Heart right ventricle (tissue), 16 donors: ENCODE measurements around the gene PNKP. TPM values are rescaled to one million over a fixed set of nuclear protein-coding genes. Genes with fewer than 3 reads are reported as not detected.

ENCODE experiments used
- ATAC-seq, 8 donors: fragments of 200-7000 bp; cut with Tn5 transposase; one replicate each; pipeline ENCODE4 v1.9.1; 2020; ENCODE audit warnings: mild to moderate bottlenecking in 8 of 8, moderate library complexity in 8 of 8, moderate number of reproducible peaks in 1 of 8
- DNase-seq, 2 donors: peaks; one replicate each; pipeline ENCODE4 v3.0.0-alpha.2; 2020
- H3K27ac ChIP-seq, 10 donors: fragments of 200-600 bp; sonication (generic) in 2 of 10; one replicate each; pipeline versions ENCODE4 v1.5.0 to v1.8.0; 2020 to 2022; ENCODE audit warnings: mild to moderate bottlenecking in 3 of 10
- H3K27me3 ChIP-seq, 7 donors: fragments of 200-600 bp; one replicate each; pipeline ENCODE4 v1.8.0; 2021 to 2022; ENCODE audit warnings: mild to moderate bottlenecking in 2 of 7
- H3K36me3 ChIP-seq, 9 donors: fragments of 200-600 bp; sonication (generic) in 1 of 9; one replicate each; pipeline versions ENCODE4 v1.5.0 to v1.8.0; 2020 to 2022; ENCODE audit warnings: mild to moderate bottlenecking in 2 of 9
- H3K4me1 ChIP-seq, 9 donors: fragments of 200-600 bp; sonication (generic) in 1 of 9; one replicate each; pipeline versions ENCODE4 v1.5.0 to v1.8.0; 2020 to 2022; ENCODE audit warnings: mild to moderate bottlenecking in 4 of 9
- H3K4me3 ChIP-seq, 10 donors: fragments of 200-600 bp; sonication (generic) in 2 of 10; one replicate each; pipeline versions ENCODE4 v1.5.0 to v1.8.0; 2020 to 2022; ENCODE audit warnings: mild to moderate bottlenecking in 7 of 10, moderate library complexity in 2 of 10
- H3K9me3 ChIP-seq, 11 donors: fragments of 200-600 bp in 10 of 11; sonication (generic) in 2 of 11; one replicate each; pipeline versions ENCODE4 v1.5.0 to v1.8.0; 2013 to 2022; ENCODE audit warnings: mild to moderate bottlenecking in 2 of 11, control low read depth in 1 of 11, moderate library complexity in 1 of 11
- CTCF ChIP-seq, 9 donors: fragments of 200-600 bp; sonication (generic) in 2 of 9; IDR thresholded peaks; one replicate each; pipeline versions ENCODE4 v1.5.0 to v1.8.0; 2021 to 2022; ENCODE audit warnings: antibody characterized with exemption in 9 of 9, mild to moderate bottlenecking in 5 of 9, moderate library complexity in 1 of 9
- WGBS, 2 donors: extraction: QIAGEN DNeasy Blood & Tissue Kit; methylation state at CpG; one replicate each; pipeline ENCODE4 v1.1.7; 2013; ENCODE audit warnings: inconsistent platforms in 1 of 2; 5-methylcytosine and 5-hydroxymethylcytosine counted together
- intact Hi-C, 10 donors: fragments of 100-400 bp; cut with DNase I; formaldehyde crosslinking; loops; one replicate each; pipeline versions ENCODE4 v1.11.1 to v1.14.2; 2022
- polyA plus RNA-seq, 2 donors: library from polyadenylated mRNA; stranded (reverse); fragments of 200-250 nt; gene quantifications; one replicate each; pipeline ENCODE4 v1.2.3, GENCODE V29; 2013
- total RNA-seq, 10 donors: library from RNA; stranded (reverse); fragmentation: NEBNext Ultra II Directional in 3 of 10; extraction: Animal tissue kit (Norgen Biotek cat#: 25700) in 3 of 10; gene quantifications; one replicate each; pipeline versions ENCODE4 v1.2.1 to v1.2.4, GENCODE V29; 2021 to 2023
- donor health status: Arrhythmogenic right ventricular cardiomyopathy.
- donor health status: ischemic (EF 13 %, LVEDD 7.1; RV severe dilation, severe dysfunction).
- donor health status: healthy with polysubstance abuse.
- donor health status: DM: no; HTN: yes; CAD: no.
- donor health status: DM: no; HTN: no; CAD: no.
- donor health status: ischemic (EF 25% LVEDD 6.9; RV normal size, moderate dysfunction).
- donor health status: ischemic (EF 25% LVEDD 5.7; RV mildly dilated, moderate dysfunction).
- donor health status: healthy.
- donor health status: DM: yes; HTN: yes; CAD: no.
- donor health status: Ischemic cardiomyopathy.
- donor health status: ischemic (EF 35%, LVEDD 5.7; RV mildly dilated, moderate dysfunction).
- donor health status: nonischemic (EF 11% LVEDD 7.7; RV severe dilation, severe dysfunction).
- donor health status: DM: yes; HTN: yes; CAD: no.
- donor health status: PGD.
- donor health status: ischemic (EF 29% LVEDD 5.4; RV normal size, mild dysfunction).
- donor health status: nonischemic (EF 23%, LVEDD 6.1; RV moderate dilation, normal function).

Gene PNKP
- total and polyA plus RNA-seq, 12 donors, result 24.0 to 91.7 (median 34.6) TPM

- Histone ChIP-seq H3K4me1 (peaks cover 9 to 49% (median 29%) of the 10 kb centered on the region in 9 donors), H3K27ac (peak within 1 kb of the TSS; percentile 96 to 100 (median 99)), H3K4me3 (peak within 1 kb of the TSS; percentile 71 to 100 (median 86)), H3K27me3 (no peaks in the 10 kb centered on the region), H3K9me3 (peaks cover 0 to 10% (median 0%) of the 10 kb centered on the region in 11 donors), H3K36me3 (peaks cover 0 to 16% (median 8%) of the 10 kb centered on the region in 9 donors)
- peak; percentile 92 to 93 for DNase-seq
- no peak for TF ChIP-seq CTCF (IDR thresholded peaks at IDR 0.05)
- intact Hi-C loops, result loop anchor here in 6 of 10 donors (2.0 to 5.0 kb wide), 5 partner anchors 26 to 38 kb away; partner anchors contain the start of genes FUZ (in 3 of the 6), MED25 (in 2 of the 6), AKT1S1 (in 1 of the 6) and TBC1D17 (in 1 of the 6)
- WGBS, 2 donors, result 1% methylated on average over 82 to 98 of the region's 98 CpGs
- ATAC-seq, result peak; percentile 94 to 98 (median 96)
Measured at GRCh38 chr19:49850487-49851342, 16.7 kb downstream of the PNKP start, which contains the start of gene PTOV1. Gene PTOV1, plus strand, starts transcription at chr19:49851159.

GRCh38 chr19:49850221-49850486, 17.2 kb downstream of the PNKP start:
- peak overlapping the region in 9 of 10 donors; percentile 96 to 100 (median 99) for H3K27ac ChIP-seq
- peaks cover 0 to 11% (median 7%) of the 10 kb centered on the region in 9 donors for H3K36me3 ChIP-seq
- peak overlapping the region; percentile 71 to 100 (median 86) for H3K4me3 ChIP-seq
- ATAC-seq (peak in 4 of 8 donors; percentile 0 to 9 (median 2)), DNase-seq (no peak)
- intact Hi-C loops, result loop anchor here in 6 of 10 donors (2.0 to 5.0 kb wide), 5 partner anchors 27 to 38 kb away; partner anchors contain the start of genes FUZ (in 3 of the 6), MED25 (in 2 of the 6), AKT1S1 (in 1 of the 6) and TBC1D17 (in 1 of the 6)
- WGBS, 2 donors, result 49 to 51% methylated on average over 12 of the region's 12 CpGs
- peaks cover 0 to 10% (median 0%) of the 10 kb centered on the region in 11 donors for H3K9me3 ChIP-seq
- TF ChIP-seq CTCF (IDR thresholded peaks at IDR 0.05), result no peak
- peaks cover 9 to 49% (median 29%) of the 10 kb centered on the region in 9 donors for H3K4me1 ChIP-seq
- no peaks in the 10 kb centered on the region for H3K27me3 ChIP-seq

- 90 to 91% methylated on average over 15 of the region's 15 CpGs for whole genome bisulfite sequencing, 2 donors
- ATAC-seq (no peak), DNase-seq (no peak)
- peaks cover 0 to 6% (median 2%) of the 10 kb centered on the region in 9 donors for H3K36me3 ChIP-seq
- peaks cover 0 to 10% (median 0%) of the 10 kb centered on the region in 11 donors for H3K9me3 ChIP-seq
- H3K27me3 ChIP-seq, result no peaks in the 10 kb centered on the region
- intact Hi-C loops, result loop anchor here in 6 of 10 donors (2.0 to 5.0 kb wide), 5 partner anchors 27 to 37 kb away; partner anchors contain the start of genes FUZ (in 3 of the 6), MED25 (in 2 of the 6), AKT1S1 (in 1 of the 6) and TBC1D17 (in 1 of the 6)
- H3K27ac ChIP-seq, result peak overlapping the region in 9 of 10 donors; percentile 96 to 100 (median 99)
- TF ChIP-seq CTCF (IDR thresholded peaks at IDR 0.05), result no peak
- H3K4me3 ChIP-seq, result peak overlapping the region; percentile 71 to 100 (median 86)
- H3K4me1 ChIP-seq, result peaks cover 9 to 49% (median 28%) of the 10 kb centered on the region in 9 donors
Measured at GRCh38 chr19:49849433-49850220, 17.7 kb downstream of the PNKP start.

GRCh38 chr19:49848938-49849337, 18.4 kb downstream of the PNKP start:
- no peak for DNase-seq
- no peak for ATAC-seq
- peaks cover 0 to 10% (median 0%) of the 10 kb centered on the region in 11 donors for H3K9me3 ChIP-seq
- intact Hi-C loops, result no loop called here
- no peaks in the 10 kb centered on the region for H3K27me3 ChIP-seq
- TF ChIP-seq CTCF (IDR thresholded peaks at IDR 0.05), result no peak
- no peaks in the 10 kb centered on the region for H3K36me3 ChIP-seq
- H3K4me3 ChIP-seq, result no peak overlapping the region
- H3K4me1 ChIP-seq, result peaks cover 9 to 48% (median 24%) of the 10 kb centered on the region in 9 donors
- WGBS, 2 donors, result 92 to 94% methylated on average over 3 of the region's 3 CpGs
- no peak overlapping the region for H3K27ac ChIP-seq
